Hippocampal formation (tissue), 2 donors: ENCODE results near the gene ADGRG3.

Experiments used
- DNase-seq, 2 donors: peaks; one replicate each; lab custom pipeline; 2025; lab: John Stamatoyannopoulos, UW

The ADGRG3 gene

DNA sequence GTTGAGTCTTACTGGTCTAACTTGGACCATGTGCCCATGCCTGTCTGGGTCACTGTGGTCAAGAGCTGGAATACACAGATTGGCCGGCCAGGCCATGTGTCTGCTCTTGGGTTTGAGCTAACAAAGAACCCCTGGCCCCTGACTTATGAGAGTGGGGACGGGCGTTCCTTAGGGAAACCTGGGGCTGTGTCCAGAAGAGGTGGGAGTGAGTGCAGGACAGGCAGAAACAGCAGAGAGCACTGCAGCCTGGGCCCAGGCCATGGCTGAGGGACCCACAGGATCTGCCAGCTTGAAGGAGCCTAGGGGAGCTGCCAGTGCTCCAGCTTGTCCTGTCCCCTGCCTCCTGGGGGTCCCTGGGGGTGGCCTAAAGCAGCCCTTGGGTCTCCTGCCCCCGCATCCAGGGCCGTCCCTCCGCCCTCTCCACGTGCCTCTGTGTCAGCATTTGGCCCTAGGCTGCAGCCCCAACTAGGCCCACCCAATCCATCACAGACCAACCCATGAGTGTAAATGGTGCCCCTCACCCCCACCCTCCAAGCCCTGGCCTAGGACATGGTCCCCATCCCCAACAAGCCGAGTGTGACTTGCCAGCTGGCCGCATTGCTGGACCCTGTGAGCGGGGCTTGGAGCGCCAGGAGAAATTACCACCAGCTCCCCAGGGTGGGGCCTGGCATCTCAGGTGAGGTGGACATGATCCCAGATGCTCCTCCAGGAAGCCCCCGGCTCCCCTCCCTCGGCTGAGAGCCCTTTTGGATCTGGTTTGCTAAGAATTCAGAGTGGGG is 14.0 kb downstream of the ADGRG3 start:
- no peak for DNase-seq

DNA sequence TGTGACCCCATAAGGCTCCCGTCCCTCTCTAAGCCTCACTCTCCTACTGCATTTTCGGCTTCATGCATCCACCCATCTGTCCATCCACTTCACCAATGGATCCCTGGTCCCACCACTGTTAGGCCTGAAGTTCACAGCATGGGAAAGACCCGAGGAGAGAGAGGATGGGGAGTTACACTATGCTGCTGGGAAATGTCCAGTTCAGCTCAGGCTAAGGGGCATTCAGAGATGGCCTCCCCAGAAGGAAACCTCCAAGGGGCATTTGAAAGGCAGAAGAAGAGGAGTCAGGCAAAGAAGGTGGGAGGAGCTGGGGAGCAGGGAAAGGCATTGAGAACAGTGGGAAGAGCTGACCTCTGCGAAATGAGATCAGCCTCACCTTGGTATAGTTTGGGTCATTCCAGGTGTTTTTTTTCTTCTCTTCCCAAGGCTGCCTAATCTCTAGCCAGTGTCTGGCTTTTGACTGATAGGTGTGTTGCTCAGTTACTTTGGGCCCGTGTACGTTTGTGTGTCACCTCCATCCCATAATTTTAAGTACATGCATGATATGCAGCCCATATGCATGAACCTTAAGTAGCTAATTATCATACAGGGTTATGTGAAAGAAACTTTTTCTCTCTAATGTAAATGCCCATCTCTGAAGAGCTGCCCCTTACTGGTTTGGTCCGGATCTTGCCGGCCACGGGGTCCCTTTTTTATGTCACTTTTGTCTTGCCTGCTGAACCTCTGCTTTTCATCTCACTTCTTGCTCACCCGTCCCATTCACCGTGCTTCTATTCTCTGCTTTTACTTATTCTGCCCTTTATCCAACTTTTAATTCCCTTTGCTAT is 14.9 kb downstream of the ADGRG3 start:
- no peak for DNase-seq

DNA sequence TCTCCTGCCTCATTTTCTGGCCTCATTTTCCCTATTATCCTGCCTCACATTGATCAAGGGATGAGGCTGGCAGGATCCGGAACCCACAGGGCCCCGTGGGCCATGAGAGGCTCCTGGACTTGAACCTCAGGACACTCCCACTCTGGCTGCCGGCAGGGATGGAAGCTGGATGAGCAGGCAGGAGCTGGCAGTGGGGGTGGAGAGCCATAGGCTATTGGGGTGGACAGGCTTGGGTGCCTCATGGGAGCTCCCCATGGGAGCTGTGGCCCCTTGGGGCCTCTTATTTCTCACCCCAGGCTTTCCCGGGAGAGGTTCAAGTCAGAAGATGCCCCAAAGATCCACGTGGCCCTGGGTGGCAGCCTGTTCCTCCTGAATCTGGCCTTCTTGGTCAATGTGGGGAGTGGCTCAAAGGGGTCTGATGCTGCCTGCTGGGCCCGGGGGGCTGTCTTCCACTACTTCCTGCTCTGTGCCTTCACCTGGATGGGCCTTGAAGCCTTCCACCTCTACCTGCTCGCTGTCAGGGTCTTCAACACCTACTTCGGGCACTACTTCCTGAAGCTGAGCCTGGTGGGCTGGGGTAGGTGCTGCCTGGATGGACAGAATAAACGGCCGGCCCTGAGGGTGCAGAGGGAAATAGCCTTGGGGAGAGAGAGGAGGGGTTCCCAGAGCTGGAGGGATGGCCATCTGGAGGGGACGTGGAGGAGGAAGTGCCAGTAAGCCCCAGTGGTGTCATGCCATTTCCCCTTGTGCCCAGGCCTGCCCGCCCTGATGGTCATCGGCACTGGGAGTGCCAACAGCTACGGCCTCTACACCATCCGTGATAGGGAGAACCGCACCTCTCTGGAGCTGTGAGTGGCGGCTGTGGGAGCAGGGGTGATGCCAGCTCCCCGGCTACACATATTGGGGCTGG is 15.8 kb downstream of the ADGRG3 start:
- DNase-seq, result no peak

DNA sequence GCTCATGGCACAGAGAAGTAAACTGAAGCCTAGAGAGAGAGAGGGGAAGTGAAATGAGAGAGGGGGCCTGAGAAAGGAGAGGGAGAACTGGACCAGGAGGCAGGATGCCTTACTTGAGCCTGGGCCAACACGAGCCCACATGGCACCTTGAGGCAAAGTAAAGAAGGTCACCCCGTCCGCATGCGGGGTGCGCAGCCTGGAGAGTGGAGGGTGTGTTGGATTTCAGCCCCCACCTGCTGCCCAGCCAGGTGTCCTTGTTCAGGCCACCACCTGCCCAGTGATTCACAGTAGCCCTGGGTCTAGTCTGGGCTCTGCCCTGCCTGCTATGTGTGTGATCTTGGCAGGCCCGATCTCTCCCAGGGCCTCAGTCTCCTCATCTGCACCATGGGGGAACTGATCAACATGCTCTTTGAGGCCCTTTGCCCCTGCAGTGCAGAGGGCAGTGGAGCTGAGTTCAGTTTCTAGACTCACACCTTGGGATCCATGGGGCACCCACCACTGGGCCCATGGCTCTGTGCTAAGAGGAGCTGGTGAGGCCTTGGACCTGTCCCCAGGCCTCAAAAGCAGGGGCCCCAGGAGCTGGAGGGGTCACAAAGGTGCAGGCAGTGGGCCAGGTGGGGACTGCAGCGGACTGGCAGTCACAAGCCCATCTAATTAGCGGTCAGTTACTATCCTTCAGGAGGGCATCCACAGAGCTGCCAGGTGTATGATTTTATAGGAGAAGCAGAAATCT is 16.7 kb downstream of the ADGRG3 start:
- DNase-seq, result no peak

DNA sequence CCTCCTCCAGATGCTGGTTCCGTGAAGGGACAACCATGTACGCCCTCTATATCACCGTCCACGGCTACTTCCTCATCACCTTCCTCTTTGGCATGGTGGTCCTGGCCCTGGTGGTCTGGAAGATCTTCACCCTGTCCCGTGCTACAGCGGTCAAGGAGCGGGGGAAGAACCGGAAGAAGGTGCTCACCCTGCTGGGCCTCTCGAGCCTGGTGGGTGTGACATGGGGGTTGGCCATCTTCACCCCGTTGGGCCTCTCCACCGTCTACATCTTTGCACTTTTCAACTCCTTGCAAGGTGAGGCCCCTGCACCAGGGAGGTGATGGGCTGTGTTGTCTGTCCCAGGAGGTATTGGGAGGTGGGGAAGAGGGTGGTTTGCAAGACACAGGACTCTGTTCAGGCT is 17.5 kb downstream of the ADGRG3 start:
- no peak for DNase-seq

DNA sequence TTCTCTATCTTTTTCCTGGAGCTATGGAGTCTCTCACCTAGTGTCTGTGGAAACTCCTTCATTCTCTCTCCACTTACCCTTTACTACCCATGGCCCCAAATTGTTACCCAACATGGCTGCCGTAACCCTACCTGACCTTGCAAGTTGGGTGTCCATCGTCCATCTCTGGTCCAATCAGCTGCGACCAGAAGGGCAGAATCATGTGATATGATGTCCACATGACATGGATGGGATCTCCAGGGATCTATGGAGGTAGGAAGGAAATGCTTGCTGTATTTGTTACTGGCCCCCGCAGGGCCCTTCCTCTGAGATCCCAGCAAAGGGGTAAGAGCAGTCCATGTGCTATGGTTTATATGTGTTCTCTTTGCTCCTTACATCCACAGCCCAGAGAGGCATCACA is 18.5 kb downstream of the ADGRG3 start:
- DNase-seq, result no peak

DNA sequence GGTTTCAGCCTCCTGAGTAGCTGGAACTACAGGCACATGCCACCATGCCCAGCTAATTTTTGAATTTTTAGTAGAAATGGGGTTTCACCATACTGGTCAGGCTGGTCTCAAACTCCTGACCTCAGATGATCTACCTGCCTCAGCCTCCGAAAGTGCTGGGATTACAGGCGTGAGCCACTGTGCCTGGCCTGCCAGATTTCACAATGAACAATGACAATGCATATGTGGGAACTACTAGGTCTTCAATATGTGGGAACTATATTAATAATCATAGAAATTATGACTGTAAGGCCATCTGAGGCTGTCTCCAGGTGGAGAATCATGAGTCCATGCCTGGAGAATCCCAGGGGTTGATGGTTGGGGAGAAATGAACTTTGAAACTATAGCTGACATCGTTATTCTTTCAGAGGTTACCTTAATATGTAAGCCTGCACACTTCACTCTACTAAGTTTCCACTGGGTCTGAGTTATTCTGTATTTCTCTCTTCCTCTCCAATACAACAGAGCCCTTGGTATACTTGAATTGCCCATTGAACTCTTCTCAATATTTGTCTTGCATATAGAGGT is 19.3 kb downstream of the ADGRG3 start:
- DNase-seq, result no peak

DNA sequence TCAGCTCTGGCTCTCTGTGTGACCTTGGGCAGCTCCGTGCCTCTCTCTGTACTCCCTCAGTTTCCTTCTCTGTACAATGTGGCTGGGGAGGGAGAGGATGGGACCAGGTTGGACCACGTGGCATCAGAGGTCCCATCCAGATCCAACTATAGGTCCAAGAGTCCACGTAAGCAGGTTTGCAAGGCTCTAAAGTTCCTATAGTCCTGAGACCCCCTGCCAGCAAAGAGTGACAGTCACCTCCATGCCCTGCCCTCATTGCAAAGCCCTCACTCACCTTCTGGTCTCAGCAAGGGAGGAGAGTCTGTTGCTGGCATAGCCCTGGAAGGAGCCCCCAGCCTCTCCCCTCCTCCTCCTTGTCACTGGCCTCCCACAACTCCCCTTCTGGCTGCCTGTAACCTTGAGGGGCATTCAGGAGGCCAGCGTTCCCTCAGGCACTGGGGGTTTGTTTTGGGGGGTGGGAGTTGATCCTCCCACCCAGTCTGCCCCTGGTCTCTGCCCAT is 20.4 kb downstream of the ADGRG3 start:
- DNase-seq, result no peak

DNA sequence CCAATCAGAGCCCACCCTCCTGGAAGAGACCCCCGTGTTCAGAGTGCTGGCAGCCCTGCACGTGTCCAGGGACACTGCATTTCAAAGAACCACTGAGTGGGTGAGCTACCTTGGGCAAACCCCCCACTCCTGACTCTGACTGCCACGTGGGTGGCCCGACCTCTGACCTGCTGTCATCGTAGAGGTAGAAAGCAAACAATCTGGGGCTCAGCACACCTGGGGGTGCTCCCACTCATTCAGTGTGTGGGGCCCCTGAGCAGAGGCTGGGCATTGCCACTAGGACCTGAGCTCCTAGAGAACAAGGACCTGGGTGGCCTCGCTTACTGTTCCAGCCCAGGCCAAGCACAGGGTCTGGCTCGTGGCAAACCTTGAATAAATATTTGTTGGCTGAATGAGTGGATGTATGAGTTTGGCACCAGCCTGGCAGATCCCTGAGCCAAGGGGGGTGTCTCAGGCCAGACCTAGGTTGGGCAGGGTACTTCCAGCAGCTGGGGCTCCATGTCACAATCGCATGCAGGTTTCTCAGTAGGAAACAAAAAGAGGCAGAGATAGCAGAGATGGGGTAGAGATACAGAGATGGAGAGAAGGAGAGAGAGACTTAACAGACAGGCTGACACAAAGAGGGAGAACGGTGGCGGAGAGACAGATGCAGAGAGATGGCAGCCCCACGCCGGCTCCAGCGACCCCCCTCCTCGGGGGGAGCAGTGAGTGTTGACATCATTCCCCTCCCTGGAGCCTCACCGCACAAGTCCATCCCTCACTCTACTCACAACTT is 21.1 kb downstream of the ADGRG3 start:
- no peak for DNase-seq

DNA sequence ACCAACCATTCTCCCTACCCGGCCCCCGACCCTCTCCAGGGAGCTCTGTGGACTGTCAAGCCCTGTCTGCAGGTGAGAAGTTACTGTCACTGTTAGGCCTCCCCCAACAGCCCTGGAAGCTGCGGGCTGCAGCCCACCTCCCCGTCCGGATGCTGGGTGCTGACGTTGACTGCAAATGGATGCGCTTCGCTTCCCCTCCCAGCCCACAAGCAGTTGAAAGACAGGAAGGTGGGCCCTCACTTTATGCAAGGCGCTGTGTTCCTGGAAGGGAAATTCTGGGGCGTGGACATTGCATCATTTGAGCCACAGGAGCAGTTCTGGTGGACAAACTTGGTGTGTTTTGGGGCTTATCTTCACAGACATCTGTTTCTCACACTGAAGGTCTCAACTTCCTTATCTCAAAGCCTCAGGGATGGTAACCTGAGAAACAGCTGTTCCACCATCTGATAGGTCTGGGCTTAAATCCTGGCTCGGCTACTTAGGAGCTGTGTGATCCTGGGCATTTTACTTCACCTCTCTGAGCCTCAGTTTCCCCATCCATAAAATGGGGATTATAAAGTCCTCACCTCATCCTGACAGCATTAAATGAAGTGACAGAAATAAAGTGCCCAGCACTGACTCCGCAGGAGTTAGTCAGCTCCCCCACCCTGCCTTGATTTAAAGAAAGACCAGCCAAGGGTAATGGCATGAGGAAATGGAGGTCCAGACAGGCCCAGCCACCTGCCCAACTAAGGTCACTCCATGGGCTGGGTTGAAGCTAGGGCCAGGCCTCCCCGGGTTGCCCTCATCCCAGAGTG is 21.9 kb downstream of the ADGRG3 start:
- DNase-seq, result no peak

DNA sequence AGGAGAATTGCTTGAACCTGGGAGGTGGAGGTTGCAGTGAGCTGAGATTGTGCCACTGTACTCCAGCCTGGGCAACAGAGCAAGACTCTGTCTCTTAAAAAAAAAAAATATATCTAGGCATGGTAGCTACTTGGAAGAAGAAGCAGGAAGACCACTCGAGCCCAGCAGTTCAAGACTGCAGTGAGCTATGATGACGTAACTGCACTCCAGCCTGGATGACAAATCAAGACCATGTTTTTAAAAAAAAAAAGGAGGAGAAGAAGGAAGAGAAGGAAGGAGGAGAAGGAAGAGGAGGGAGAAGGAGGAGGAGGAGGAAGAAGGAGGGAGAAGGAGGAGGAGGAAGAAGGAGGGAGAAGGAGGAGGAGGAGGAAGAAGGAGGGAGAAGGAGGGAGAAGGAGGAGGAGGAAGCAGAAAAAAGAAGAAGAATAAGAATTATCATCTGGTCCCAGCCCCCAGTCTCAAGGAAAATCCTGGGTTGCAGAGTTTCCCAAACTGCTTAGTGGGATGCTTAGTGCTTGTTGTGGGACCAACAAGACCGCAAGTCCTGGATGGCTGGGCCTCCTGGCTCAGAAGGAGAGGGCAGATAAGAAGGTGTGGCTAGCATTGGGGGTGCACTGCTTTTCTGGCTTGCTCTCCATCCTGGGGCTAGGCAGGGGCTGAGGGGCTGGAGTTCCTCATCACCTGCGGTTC is 22.8 kb downstream of the ADGRG3 start:
- no peak for DNase-seq

DNA sequence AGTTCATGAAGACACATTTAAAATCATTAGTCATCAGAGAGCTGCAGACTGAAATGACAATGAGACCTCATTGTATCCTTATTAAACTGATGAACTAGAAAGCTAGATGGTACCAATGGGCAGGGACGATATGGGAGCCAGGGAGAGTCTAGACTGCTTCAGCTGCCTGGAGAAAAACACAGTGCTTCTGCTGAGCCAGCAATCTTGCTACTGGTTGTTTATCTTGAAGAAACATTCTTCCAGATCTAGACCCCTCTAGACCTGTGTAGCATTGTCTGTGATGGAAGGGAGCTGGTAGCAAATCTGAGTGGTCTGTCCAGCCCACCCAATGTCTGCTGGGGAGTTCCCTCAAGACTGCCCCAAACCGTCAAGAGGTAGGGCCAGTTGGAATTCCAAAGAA is 24.5 kb downstream of the ADGRG3 start:
- DNase-seq, result no peak

DNA sequence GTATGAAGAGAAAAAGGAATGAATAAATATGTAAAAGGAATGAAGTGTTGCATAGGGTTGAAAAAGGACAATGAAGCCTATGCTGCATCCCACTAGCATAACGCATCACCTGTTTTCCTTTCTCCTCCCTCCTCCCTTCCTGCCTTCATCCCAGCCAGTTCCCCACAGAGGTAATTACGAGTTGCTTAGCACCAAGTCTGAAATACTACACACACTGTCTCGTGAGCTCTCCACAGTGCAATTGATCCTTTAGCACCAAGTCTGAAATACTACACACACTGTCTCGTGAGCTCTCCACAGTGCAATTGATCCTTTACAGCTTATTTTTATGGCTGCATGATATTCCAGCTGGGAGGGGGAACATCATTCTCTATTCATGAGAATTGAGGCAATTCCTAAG is 25.4 kb downstream of the ADGRG3 start:
- DNase-seq, result no peak

DNA sequence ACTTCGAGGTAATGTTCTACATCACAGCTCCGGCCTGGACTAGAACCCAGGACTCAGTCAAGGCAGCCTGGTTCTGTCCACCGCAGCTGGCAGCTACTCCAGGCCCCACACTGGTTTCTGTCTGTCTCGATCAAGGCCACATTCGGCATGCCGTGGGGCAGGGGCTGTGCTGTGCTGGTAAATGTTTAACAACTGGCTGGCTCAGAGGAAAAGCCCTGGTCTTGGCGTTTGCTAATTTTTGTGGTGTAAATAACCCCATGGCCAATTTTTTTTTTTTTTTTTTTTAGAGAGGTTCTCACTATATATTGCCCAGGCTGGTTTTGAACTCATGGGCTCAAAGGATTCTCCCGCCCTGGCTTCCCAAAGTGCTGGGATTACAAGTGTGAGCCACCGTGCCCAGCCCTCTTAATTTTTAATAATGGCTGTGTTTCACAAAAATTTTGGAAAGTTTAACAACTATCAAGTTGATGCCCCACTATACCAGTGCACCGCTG is 26.2 kb downstream of the ADGRG3 start:
- DNase-seq, result no peak

DNA sequence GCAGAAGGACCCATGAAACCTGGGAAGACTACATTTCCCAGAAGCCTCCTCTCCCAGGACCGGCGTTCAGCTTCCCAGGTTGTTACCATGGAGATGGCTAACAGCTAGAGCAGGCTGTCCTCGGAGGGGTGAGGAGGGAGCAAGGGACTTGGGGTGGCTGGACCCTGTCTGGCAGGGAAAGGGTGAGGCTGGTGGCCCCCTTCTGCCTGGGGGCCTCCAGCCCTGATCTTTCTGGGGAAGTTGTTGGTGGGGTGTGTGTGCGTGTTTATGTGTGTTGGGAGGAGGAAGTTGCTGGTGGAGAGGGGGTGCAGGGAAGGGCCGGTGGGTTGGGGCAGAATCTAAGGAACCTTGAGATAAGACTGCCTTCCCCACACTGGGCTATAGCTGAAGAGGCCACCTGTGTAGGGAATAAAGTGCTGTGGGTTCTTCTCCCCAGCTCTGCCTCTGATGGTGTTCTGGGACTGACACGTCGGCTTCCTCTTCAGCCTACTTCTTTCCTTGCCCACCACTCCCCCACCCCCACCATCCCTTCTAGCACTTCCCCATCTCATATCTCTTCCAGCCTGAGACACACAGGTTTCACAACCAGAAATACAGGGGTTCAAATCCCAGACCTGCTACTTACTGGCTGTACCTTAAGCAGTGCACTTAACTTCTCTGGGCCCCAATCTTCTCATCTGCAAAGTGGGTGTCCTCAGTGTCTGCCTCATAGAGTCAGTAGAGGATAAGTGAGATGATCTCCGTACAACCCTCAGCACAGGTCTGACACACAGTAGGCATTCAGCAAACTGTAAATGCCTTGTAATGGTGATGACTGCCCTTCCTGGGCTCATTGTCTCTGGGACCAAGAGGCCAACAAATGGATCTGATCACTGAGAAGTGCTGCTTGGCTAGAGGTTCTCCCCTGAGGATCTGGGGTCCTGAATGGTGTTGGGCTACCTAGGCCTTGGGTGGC is 26.9 kb downstream of the ADGRG3 start, which contains the start of gene DRC7:
DRC7 (plus strand) TSS at position 82 of the 955 bp plus-strand sequence. CDS start 3,144 bp downstream, outside the sequence.
- DNase-seq, result peak; percentile 31 to 57

DNA sequence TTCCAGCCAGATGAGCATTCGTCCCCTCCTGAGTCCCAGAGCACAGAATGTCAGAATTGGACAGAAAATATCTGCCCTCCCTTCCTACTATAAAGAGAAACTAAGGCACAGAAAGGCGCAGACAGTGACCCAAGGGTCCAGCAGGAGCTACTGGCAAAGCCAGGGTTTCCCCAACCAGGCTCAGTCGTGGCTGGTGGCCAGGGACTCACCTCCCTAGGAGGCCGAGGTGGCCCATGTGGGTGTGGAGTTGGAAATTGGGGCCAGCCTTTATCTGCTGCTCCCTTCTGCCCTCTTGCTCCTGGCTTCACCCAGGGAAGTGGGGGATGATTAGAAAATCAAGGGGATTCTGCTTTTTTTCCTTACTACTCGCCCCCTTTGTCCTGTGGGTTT is 27.6 kb downstream of the ADGRG3 start:
- no peak for DNase-seq

DNA sequence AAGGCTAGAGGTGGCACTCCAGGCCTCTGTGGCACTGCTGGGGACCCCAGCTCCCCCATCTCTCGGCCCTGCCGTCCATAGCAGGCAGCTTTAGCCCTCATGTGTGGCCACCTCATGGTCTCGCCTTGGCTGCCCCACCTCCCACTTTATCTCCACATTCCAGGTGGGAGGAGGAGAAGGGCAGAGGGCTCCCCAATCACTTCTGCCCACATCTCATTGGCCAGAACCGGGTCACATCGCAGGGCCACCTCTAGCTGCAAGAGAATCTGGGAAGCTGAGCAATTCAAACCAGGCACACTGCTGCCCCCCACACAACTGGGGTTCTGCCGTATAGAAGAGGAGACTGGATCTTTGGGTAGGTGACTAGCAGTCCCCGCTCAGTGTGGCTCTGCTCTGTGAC is 28.1 kb downstream of the ADGRG3 start:
- no peak for DNase-seq
